MM.1S (cell line): ENCODE data around the gene BCAS3.

ENCODE experiments used
- DNase-seq: peaks from one replicate; pipeline ENCODE4 v3.0.0-alpha.2; 2015
- H2AFZ ChIP-seq: fragments of 300-600 bp; sonication (generic); 2 replicates; pipeline ENCODE4 v1.6.0; 2016; ENCODE audit warnings: antibody characterized with exemption, low read length
- H3F3A ChIP-seq: fragments of 300-600 bp; sonication (generic); 2 replicates; pipeline ENCODE4 v1.6.1; 2016; ENCODE audit warnings: mild to moderate bottlenecking, antibody characterized with exemption, low read length, moderate library complexity, mixed read lengths; ENCODE audit not compliant: insufficient read depth
- H3K27ac ChIP-seq: fragments of 300-600 bp; sonication (generic); 2 replicates; pipeline ENCODE4 v1.5.1; 2016; ENCODE audit warnings: mild to moderate bottlenecking, low read length
- H3K27me3 ChIP-seq: fragments of 300-600 bp; sonication (generic); replicated peaks from 2 replicates; pipeline ENCODE4 v1.6.0; 2016; ENCODE audit warnings: low read length; ENCODE audit not compliant: insufficient read depth
- H3K36me3 ChIP-seq: fragments of 300-600 bp; sonication (generic); replicated peaks from 2 replicates; pipeline ENCODE4 v1.6.1; 2016; ENCODE audit warnings: mild to moderate bottlenecking, low read length, mixed read lengths; ENCODE audit not compliant: insufficient read depth
- H3K4me1 ChIP-seq: fragments of 300-600 bp; sonication (generic); 2 replicates; pipeline ENCODE4 v1.6.1; 2016; ENCODE audit warnings: low read length, mixed read lengths
- H3K4me2 ChIP-seq: fragments of 300-600 bp; sonication (generic); 2 replicates; pipeline ENCODE4 v1.6.0; 2016; ENCODE audit warnings: low read depth, low read length
- H3K4me3 ChIP-seq: fragments of 300-600 bp; sonication (generic); 2 replicates; pipeline ENCODE4 v1.5.1; 2016; ENCODE audit warnings: low read length, mixed read lengths
- H3K79me2 ChIP-seq: fragments of 300-600 bp; sonication (generic); 2 replicates; pipeline ENCODE4 v1.6.1; 2016; ENCODE audit warnings: mixed run types, low read length, mixed read lengths
- H3K9ac ChIP-seq: fragments of 300-600 bp; sonication (generic); 2 replicates; pipeline ENCODE4 v1.6.1; 2016; ENCODE audit warnings: low read length, mixed read lengths
- H3K9me2 ChIP-seq: fragments of 300-600 bp; sonication (generic); replicated peaks from 2 replicates; pipeline ENCODE4 v1.6.1; 2016; ENCODE audit warnings: mild to moderate bottlenecking, low read length, mixed read lengths; ENCODE audit not compliant: insufficient read depth
- H3K9me3 ChIP-seq: fragments of 300-600 bp; sonication (generic); replicated peaks from 2 replicates; pipeline ENCODE4 v1.6.1; 2016; ENCODE audit warnings: mild to moderate bottlenecking, low read length, mixed read lengths; ENCODE audit not compliant: insufficient read depth
- H4K20me1 ChIP-seq: fragments of 300-600 bp; sonication (generic); 2 replicates; pipeline ENCODE4 v1.6.1; 2016; ENCODE audit warnings: mild to moderate bottlenecking, low read length, moderate library complexity, mixed read lengths; ENCODE audit not compliant: insufficient read depth
- EZH2 ChIP-seq: fragments of 300-600 bp; sonication (generic); optimal IDR thresholded peaks from 2 replicates; pipeline ENCODE3; 2017; ENCODE audit warnings: low read depth, mild to moderate bottlenecking, antibody characterized with exemption, low read length, mixed read lengths
- EZH2phosphoT487 ChIP-seq: fragments of 300-600 bp; sonication (generic); IDR thresholded peaks from 2 replicates; pipeline ENCODE4 v1.6.1; 2018; ENCODE audit warnings: antibody characterized with exemption, low read length
- TF ChIP-seq, protein P1 (sequence below): fragments of 300-600 bp; sonication (generic); IDR thresholded peaks from 2 replicates; pipeline ENCODE4 v1.5.1; 2016; ENCODE audit warnings: antibody characterized with exemption, low read length, mixed read lengths

Gene BCAS3

DNA sequence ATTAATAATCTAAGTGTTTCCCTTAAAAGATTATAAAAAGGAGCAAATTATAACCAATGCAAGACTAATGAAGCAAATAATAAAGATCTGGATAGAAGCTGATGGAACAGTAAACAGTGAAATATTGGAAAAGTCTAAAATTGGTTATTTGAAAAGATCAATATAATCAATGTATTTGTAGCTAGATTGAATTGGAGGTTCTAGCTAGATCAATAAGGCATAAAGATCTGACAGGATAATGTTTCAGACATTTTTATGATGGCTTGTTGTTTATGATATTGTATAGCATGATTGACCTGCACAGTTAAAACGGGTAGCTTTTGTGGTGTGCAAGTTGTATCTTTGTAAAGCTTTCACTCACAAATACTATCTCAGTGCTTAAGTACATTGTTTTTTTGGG lies 245.3 kb downstream of the BCAS3 start:
- H3K9ac ChIP-seq: no peak overlapping the region
- no peak for DNase-seq
- H3K9me2 ChIP-seq: no peaks in the 10 kb centered on the region
- no peaks in the 10 kb centered on the region for H4K20me1 ChIP-seq
- H3K4me3 ChIP-seq: no peak overlapping the region
- no peaks in the 10 kb centered on the region for H3K9me3 ChIP-seq
- H3K4me1 ChIP-seq: no peaks in the 10 kb centered on the region
- TF ChIP-seq, protein P1, sequence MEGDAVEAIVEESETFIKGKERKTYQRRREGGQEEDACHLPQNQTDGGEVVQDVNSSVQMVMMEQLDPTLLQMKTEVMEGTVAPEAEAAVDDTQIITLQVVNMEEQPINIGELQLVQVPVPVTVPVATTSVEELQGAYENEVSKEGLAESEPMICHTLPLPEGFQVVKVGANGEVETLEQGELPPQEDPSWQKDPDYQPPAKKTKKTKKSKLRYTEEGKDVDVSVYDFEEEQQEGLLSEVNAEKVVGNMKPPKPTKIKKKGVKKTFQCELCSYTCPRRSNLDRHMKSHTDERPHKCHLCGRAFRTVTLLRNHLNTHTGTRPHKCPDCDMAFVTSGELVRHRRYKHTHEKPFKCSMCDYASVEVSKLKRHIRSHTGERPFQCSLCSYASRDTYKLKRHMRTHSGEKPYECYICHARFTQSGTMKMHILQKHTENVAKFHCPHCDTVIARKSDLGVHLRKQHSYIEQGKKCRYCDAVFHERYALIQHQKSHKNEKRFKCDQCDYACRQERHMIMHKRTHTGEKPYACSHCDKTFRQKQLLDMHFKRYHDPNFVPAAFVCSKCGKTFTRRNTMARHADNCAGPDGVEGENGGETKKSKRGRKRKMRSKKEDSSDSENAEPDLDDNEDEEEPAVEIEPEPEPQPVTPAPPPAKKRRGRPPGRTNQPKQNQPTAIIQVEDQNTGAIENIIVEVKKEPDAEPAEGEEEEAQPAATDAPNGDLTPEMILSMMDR: no peak
- no peak for TF ChIP-seq EZH2
- no peak for TF ChIP-seq EZH2phosphoT487
- no peak overlapping the region for H3K4me2 ChIP-seq
- H3K36me3 ChIP-seq: no peaks in the 10 kb centered on the region
- H3K27ac ChIP-seq: no peak overlapping the region
- H2AFZ ChIP-seq: no peak overlapping the region
- H3F3A ChIP-seq: no peaks in the 10 kb centered on the region
- H3K27me3 ChIP-seq: no peaks in the 10 kb centered on the region
- H3K79me2 ChIP-seq: no peaks in the 10 kb centered on the region

DNA sequence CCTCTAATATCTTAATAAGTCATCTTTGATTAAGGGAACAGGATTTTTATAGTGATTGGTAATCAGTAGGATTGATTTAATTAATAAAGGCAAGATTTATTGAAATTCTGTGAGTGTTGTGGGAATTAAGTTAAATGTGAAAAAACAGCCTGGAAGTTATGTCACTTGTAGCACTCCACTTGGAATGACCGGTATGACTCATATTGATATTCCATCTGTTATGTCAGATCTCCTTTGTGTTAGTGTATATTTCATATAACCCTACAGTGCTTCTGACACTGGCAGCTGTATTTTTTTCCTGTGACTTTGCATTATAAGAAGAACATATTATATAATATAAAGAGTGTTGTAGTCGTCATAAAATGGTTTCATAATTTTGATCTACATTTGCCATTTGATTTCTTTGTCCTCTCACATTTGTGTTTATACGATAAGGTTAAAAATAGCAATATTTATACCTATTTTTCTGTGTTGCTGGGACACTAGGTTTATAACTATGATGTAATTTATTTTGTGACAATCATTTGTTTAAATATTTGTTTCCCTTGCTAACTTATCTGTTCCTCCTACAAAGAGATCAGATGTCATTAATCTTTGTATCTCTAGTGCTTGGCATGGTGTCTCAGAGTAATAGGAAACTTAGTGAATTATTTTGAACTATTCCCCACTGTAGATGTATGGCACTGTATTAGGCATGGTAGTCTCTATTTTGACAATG lies 249.0 kb downstream of the BCAS3 start:
- Histone ChIP-seq H3K27me3 (no peaks in the 10 kb centered on the region), H3K27ac (no peak overlapping the region), H3F3A (no peaks in the 10 kb centered on the region), H4K20me1 (no peaks in the 10 kb centered on the region), H3K9ac (no peak overlapping the region), H3K4me3 (no peak overlapping the region), H3K9me2 (no peaks in the 10 kb centered on the region), H3K4me1 (no peaks in the 10 kb centered on the region), H3K4me2 (no peak overlapping the region), H3K36me3 (no peaks in the 10 kb centered on the region), H3K79me2 (no peaks in the 10 kb centered on the region), H2AFZ (no peak overlapping the region), H3K9me3 (no peaks in the 10 kb centered on the region)
- no peak for DNase-seq
- no peak for TF ChIP-seq EZH2phosphoT487
- TF ChIP-seq, protein P1: no peak
- TF ChIP-seq EZH2: no peak

DNA sequence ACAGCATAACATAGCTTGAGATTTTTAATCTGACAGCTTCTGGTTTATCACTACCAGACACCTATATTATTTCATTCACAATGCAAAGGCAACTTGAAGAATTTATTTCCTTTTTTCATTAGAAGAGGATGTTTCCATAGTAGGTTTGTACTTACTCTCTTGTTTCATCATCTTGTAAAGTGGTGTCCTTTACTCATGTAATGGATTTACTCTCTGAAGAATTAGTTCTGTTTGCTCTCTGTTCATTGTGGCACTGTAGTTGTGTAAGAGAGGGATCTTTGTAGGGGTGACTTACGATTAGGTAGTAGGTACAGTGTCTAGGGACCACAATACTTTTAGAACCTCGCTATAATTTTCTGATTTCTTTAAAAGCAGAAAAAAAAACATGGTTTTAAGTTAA lies 256.1 kb downstream of the BCAS3 start:
- no peak for DNase-seq
- no peaks in the 10 kb centered on the region for H3K9me3 ChIP-seq
- no peak overlapping the region for H3K27ac ChIP-seq
- no peaks in the 10 kb centered on the region for H3K9me2 ChIP-seq
- H2AFZ ChIP-seq: no peak overlapping the region
- no peaks in the 10 kb centered on the region for H3K36me3 ChIP-seq
- TF ChIP-seq, protein P1: no peak
- no peak for TF ChIP-seq EZH2
- no peak for TF ChIP-seq EZH2phosphoT487
- H4K20me1 ChIP-seq: no peaks in the 10 kb centered on the region
- H3K9ac ChIP-seq: no peak overlapping the region
- H3K27me3 ChIP-seq: no peaks in the 10 kb centered on the region
- H3K79me2 ChIP-seq: no peaks in the 10 kb centered on the region
- H3F3A ChIP-seq: no peaks in the 10 kb centered on the region
- no peak overlapping the region for H3K4me3 ChIP-seq
- no peak overlapping the region for H3K4me2 ChIP-seq
- H3K4me1 ChIP-seq: no peaks in the 10 kb centered on the region
